Omental fat pad (tissue), 4 donors: Measurements from ENCODE around the gene PRSS57. TPM values are rescaled to one million over a fixed set of nuclear protein-coding genes. Genes with fewer than 3 reads are reported as not detected.

Experiments used
- ATAC-seq: fragments of 150-250 bp; one replicate; pipeline ENCODE4 v1.9.1; 2016; ENCODE audit warnings: mild to moderate bottlenecking, moderate library complexity; ENCODE audit not compliant: low FRiP score
- DNase-seq: peaks from one replicate; pipeline ENCODE4 v3.0.0-alpha.2; 2019; ENCODE audit warnings: low spot score
- total RNA-seq, 4 donors: library from RNA; depleted of rRNA; stranded (reverse); fragments of >200 nt; gene quantifications; one replicate each; pipeline ENCODE4 v1.1.0, GENCODE V29; 2016
- TF ChIP-seq, protein P1 (sequence below), 3 donors: fragments of 450-650 bp; IDR thresholded peaks; one replicate each; pipeline ENCODE4 v1.5.1; 2016 to 2017; ENCODE audit warnings: antibody characterized with exemption in 3 of 3, mild to moderate bottlenecking in 3 of 3, moderate library complexity in 2 of 3

The PRSS57 gene
- total RNA-seq, 4 donors from 2014 or later: 0.95 TPM; not detected in 3

DNA sequence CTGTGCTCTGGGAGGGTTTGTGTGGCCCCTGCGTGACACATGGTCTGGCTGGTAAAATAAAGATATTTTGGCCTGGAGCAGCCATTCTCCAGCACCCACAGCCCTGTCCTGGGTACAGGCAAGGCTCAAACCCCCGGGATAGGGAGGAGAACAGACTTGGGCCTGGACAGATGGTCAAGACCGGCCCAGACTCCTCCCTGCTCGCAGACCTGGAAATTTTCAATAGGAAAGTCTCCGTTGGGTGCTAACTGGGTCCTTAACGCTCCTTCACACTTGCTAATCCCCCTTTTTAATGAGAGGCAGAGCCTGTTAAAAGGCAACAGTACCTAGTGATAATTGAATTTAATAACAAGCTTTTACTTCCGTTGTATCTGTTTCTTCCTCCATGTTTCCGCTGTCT, 16.0 kb upstream of the PRSS57 start:
- TF ChIP-seq, protein P1, sequence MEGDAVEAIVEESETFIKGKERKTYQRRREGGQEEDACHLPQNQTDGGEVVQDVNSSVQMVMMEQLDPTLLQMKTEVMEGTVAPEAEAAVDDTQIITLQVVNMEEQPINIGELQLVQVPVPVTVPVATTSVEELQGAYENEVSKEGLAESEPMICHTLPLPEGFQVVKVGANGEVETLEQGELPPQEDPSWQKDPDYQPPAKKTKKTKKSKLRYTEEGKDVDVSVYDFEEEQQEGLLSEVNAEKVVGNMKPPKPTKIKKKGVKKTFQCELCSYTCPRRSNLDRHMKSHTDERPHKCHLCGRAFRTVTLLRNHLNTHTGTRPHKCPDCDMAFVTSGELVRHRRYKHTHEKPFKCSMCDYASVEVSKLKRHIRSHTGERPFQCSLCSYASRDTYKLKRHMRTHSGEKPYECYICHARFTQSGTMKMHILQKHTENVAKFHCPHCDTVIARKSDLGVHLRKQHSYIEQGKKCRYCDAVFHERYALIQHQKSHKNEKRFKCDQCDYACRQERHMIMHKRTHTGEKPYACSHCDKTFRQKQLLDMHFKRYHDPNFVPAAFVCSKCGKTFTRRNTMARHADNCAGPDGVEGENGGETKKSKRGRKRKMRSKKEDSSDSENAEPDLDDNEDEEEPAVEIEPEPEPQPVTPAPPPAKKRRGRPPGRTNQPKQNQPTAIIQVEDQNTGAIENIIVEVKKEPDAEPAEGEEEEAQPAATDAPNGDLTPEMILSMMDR (IDR thresholded peaks at IDR 0.05): no peak

DNA sequence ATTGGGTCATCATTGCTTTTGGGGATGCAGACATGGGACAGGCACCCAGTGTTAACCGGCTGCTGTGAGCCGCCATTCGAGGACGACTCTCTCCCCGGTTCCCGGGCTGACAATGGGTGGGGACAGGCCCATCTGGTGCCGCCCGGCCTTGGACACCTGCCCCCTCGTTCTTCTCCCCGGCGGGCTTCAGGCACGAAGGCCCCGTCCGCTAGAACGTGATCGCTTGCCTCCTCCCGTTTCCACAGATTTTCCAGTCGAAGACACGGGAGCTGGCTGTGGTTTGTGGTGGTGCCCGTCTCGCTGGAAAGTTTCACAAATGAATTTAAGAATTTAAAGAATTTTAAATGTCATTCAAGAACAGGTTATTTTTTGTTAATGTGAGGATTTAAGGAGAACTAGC, 15.5 kb upstream of the PRSS57 start:
- ATAC-seq: no peak
- no peak for DNase-seq
- TF ChIP-seq, protein P1 (IDR thresholded peaks at IDR 0.05): no peak

More for the DNA sequence above, 16.0 kb upstream of the PRSS57 start:
- DNase-seq (no peak), ATAC-seq (no peak)

DNA sequence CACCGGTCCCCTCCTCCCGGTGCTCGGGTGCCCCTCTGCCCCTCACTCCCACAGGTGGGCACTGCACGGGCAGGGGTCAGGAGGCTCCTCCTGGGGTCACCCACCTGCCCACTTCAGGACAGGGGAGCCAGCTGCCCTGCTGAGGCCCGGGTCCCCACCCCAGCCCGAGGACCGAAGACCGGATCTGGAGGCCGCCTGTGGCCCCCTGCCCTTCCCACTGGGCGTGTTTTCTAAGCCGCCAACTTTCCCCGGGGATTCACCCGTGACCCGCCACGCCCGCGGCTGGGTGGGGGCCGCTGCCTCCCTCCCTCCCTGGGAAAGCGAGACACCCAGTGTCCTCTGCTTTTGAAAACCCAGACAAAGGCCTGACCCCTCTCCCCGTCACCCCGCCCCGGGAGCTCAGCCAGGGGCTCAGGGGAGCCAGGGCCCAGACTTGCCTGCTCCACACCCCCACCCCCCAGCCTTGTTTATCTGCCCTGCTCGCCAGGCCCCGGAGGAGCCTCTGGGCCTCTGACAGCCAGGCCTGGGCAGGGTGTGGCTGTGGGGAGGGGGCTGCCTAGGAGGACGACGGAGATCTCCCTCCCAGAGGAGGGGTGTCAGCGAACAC, 14.8 kb upstream of the PRSS57 start:
- DNase-seq (no peak), ATAC-seq (peak; percentile 33)
- TF ChIP-seq, protein P1 (IDR thresholded peaks at IDR 0.05): no peak

DNA sequence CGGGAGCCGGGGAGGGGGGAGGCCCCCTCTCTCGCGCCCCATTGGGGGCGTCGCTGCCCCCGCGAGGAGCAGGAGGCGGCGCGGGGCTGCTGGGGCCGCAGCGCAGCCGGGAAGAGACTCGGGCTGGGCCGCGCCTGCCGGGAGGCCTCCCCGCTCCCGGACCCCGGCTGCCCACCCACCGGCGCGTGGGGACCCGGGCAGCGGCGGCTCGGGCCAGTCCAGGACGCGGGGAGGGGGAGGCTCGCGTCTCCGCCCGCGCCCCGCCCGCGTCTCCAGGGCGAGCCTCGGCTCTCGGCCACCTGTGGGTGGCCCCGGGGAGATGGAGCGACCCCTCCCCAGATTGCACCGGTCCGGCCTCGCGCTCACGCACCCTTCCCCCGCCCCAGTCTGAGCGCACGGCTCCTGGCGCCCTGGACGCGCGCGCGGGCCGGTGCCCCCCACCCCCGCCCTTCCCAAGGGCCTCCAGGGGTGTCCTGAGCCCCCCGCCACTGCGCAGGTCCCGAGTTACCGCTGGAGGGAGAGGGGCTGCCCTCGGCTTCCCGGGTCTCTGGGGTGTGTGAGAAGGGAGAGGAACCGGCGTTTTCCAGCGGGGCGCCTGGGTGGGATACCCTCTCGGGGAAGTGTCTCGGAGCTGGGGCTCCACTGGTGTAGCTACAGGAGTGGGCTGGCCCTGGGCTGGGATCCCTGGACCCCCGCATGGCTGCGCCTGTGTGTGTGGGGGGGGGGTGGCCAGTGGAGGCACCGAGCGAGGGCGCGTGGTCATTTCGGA, 14.1 kb upstream of the PRSS57 start:
- ATAC-seq: peak; percentile 28
- TF ChIP-seq, protein P1 (IDR thresholded peaks at IDR 0.05): no peak
- DNase-seq: no peak

DNA sequence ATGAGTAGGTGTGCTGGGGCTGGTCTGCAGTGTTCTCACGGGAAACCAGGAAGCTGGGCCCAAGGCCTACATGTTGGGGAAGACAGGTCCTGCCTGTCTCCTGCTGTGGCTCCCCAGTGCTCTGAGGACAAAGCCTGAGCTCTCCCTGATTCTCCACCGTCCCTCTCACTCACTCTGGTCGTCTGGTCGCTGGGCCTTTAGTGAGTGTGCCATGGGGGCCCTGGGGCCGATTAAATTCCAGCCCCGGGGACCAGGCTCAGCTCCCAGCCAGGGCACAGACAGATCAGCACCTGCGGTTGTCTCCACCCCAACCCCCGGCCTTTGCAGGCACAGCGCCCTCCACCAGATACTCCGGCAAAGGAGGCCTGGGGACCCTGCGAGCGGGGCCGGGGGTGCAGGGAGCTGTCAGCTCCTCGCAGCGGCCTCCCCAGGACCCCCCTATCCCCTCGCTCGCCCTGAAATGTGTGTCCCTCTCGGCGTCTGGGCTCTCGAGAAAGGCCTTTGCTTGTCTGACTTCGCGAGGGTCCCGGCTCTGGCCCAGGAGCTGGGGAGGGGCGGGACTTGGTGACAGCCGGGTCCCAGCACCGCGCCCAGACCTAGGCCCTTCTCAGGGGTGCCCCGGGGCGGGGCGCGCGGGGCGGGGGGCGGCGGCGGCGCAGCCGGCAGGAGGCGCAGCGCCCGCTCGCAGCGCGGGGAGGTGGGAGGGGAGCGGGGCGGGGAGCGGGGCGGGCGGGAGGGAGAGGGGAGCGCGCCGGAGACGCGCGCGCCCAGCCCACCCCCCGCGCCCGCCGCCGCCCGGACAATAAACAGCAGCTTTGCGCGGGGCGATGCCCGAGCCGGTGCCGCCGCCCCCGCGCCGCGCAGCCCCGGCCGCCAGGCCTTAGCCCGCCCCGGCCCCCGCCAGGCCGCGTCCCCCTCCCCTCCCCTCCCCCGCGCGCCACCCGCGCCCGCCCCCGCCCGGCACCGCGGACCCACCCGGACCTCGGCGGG, 13.2 kb upstream of the PRSS57 start, which contains the start of gene PALM:
TSS of gene PALM (plus strand) at position 782 of the 990 bp plus-strand sequence. CDS start 212 bp downstream, outside the sequence.
- TF ChIP-seq, protein P1 (IDR thresholded peaks at IDR 0.05): no peak
- DNase-seq: no peak
- peak; percentile 58 for ATAC-seq

DNA sequence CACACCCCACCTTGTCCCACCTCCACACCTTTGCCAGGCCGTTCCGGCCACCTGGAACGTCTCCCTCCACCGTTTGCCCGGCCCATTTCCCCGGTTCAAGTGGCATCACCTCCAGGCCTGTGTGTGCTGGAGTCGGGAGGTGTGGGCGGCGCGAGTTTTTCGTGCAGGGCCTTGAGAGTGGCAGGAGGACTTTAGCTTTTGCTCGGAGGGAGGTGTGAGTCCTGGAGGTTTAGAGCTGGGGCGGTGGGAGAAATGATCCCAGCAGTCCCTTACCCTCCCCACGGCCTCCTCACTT, 9.1 kb upstream of the PRSS57 start:
- DNase-seq: no peak
- ATAC-seq: no peak
- TF ChIP-seq, protein P1 (IDR thresholded peaks at IDR 0.05): no peak
